Skin of body (tissue), 2 donors: ENCODE measurements around the gene MIEF1. TPM values are rescaled to one million over a fixed set of nuclear protein-coding genes. Genes with fewer than 3 reads are reported as not detected.

ENCODE experiments used
- DNase-seq: peaks from one replicate; lab custom pipeline; 2025; lab: John Stamatoyannopoulos, UW
- total RNA-seq: library from RNA; depleted of rRNA; stranded (reverse); fragments of >200 nt; gene quantifications from one replicate; pipeline ENCODE4 v1.2.3, GENCODE V29; 2014

Gene MIEF1
- total RNA-seq, 1 donor from 2014 or later: 10.7 TPM

DNA sequence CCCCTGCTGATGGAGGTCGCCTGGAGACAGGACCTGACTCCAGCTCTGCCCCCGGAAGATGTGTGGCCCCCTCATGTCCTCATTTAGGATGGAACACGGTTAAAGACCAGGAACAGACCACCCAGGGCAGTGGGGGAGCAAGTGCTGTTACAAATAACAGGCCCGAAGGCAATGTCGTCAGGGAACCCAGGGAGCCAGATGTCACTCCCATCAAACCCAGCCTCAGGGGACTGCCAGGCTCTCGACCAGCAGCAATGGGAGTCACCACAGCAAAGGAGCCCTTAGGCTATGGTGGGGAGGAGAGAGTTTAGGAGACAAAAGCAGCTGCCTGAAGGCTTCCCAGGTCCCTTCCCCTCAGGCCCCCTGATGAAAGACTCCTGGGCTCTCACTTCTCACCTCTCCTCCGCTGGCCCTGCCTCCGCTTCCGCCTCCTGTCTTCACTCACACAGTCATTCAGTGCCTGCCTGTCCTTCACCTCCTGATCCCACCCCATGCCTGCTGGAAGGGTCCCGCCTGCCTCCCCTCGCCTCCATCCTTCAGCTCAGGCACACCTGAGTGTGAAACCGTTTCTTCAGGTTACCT, 26.1 kb downstream of the MIEF1 start:
- DNase-seq: no peak

DNA sequence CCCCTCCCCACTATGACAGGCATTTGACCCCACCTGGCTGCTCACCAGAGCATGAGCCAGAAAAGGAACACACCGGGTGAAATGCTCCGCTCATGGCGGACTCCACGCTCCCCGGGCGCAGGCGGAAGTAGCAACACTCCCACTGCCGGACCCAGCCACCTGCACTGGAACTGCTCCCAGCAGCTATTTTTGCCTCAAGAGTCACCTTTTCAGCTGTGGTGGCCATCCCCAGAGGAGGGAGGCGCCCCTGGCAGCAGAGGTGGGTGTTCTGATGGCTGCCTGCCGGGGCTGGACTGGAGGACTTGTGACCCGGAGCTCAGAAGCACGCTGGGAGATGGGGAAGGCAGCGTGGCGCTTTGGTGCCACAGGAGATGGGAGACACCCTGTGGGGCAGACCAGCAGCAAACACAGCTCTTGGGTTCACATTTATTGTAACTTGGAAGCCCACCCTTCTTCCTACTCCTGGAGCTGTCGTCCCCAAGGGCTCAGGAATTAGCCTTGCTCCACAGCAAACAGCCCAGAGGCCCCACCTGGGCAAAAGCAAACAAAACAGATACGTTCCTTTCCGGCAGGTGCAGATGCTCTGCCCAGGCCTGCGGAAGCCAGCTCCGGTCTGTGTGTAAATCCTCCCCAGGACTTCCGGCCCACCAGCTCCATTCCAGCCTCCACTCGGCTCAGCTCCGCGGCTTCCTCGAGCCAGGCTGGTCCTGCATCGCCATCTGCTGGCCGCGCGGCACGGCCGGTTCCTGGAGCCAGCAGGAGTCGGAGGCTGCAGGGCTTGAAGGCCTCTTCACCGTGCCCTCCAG, 26.8 kb downstream of the MIEF1 start:
- peak; percentile 87 for DNase-seq

DNA sequence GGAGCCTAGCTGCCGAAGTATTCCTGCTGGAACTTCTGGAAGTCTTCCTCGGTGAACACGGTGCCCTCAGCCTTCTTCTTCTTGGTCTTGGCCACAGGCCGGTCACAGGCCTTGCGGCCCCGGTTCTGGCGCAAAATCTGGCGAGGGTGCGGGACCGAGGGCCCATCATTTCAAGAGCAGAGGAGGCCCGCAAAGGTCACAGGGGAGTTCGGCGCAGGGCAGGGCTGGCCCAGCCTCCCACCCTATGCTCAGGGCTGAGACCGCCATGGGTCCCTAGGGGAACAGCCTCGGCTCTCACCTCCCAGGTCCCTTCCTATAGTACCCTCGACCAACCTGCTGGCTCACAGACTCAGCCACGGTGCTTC, 27.4 kb downstream of the MIEF1 start:
- no peak for DNase-seq

DNA sequence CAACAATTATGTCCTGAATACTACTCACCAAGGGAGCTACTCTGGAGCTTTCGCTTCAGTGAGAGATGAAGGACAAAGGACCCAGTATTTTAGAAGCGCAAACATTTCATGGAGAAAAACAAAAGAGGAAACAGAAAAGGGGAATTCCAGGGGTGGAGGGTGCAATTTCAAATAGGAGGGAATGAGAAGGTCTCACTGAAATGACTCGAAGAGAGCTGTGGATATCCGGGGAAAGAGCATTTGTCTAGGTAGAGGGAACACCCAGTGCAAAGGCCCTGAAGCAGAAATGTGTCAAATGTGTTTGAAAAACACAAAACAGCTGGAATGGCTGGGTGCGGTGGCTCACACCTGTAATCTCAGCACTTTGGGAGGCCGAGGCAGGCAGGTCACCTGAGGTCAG, 28.0 kb downstream of the MIEF1 start:
- DNase-seq: no peak

DNA sequence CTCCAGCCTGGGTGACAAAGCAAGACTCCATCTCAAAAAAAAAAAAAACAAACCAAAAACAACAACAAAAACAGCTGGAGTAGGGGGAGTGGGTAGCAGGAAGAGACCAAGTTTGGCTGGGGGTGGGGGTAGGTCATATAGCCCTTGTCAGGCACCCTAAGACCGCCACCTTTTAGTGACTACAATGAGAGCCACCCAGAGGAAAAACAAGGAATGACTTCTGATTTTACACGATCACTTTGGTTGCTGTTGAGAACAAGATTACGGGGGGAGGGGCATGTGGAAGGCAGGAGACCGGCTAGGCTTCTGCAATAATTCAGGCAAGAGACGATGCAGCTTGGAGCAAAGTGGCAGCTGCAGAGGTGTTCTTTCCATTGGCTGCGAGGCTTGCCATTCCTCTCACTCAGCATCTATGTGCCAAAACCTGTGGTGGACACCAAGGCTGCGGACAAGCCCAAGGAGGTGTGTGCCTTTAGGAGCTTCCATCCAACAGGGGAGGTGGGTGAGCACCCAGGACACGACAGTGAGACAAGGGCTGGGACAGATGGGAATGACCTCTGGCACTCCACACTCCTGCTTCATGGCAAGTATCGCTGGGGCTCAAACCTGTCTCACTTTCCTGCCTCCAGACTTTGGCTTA, 28.7 kb downstream of the MIEF1 start:
- DNase-seq: no peak

GRCh38 chr22:39532215-39533073, 30.4 kb downstream of the MIEF1 start, which contains the start of gene RPS19BP1:
Gene RPS19BP1, minus strand, starts transcription at chr22:39532748. Its CDS starts 10 bp downstream, at chr22:39532738.
- DNase-seq: peak; percentile 98

GRCh38 chr22:39534092-39534506, 32.0 kb downstream of the MIEF1 start:
- DNase-seq: peak; percentile 3

DNA sequence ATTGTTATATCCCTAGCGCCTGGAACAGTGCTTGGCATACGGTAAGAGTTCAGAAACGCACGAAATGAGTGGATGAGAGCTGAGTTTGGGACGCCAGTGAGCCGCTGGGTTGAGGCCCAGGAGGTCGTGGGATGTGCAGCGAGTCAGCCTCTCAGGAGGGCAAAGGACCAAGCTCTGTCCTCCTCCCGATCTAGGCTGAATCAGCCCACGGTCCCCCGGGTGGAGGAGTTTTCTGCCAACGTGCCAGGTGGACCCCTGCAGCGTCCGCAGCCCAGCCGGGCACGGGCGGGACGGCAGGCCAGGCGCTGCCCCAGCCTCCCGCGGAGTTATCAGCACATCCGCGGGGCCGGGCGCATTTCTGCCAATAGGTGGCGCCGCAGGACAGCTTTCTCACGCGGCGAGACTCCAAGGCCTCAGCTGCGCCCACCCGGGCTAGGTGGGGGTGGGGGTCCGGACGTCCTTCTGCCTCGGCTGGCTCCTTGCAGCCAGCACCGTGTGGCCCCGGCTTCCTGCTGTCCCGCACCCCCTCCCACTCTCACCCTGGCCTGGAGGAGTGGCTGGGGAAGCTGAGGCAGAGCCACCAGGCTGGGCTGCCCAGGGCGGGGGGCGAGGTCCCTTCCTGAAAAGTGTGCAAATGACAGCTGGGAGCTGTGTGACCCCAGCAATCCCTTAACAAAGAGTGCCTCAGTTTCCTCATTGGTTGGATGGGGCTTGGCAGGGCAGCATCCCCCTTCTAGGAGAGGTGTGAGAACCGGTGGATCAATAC, 32.7 kb downstream of the MIEF1 start:
- peak; percentile 9 for DNase-seq

DNA sequence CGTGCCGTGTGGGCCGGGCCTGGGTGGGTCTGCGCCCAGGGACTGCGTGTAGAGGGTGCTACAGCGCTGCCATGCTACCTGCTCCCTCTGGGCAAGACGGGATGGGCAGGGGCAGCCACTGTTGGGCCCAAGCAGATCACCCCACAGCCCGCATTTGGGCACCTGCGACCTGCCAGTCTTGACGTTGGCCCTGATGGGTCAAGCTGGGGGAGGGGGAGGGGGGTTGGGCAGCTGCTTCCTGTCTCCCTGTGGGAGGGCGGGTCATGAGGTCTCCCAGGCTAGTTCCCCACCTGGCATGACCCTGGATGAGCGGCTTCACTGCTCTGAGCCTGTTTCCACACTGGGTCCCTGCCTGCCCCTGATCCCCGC, 33.3 kb downstream of the MIEF1 start:
- DNase-seq: no peak

DNA sequence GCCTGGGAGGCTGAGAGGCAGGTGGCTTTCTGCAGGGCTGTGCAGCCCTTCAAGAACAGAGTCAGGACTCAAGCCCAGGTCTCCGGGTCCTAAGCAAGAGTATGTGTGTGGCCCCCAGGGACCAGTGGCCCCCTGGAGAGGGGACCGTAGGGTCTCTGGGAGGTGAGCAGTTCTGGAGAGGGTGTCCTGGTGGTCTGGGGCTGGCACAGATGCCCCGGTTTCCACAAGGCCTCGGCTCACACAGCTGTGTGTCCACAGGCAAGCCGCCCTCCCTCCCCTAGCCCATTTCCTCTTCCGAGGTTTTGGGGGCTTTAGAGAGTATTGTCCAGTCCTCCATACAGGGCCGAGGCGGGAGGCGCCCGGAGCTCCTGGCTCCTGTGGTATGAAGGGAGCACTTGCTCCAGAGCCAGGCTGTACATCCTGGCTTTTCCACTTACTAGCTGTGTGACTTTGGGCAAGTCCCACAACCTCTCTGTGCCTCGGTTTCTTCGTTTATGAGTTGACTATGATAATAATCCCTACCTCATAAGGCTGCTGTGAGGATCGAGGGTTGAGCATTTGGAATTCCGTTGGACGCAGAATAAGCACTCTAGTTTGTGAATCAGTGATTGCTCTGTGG, 33.9 kb downstream of the MIEF1 start:
- DNase-seq: no peak

- DNase-seq: no peak
Measured at GRCh38 chr22:39536711-39537110, 34.6 kb downstream of the MIEF1 start.

DNA sequence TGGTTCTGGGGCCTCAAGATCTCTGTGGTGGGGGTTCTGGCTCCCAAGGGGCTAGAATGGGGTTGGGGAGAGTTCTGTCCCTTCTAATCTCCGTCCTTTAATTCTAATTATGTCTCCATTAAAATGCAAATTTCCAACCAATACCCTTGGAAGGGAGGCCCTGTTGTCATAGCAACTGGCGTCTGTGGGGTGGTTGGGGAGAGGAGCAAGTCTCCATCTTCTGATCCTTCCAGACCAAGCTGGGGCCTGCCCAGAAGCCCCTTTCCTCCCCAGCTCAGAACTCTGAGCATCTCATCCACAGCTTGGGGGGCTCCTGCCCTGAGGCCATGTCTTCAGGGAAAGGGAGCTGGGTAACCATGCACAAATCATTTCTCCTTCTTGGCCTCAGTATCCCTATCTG, 35.9 kb downstream of the MIEF1 start:
- no peak for DNase-seq

GRCh38 chr22:39543095-39543494, 41.0 kb downstream of the MIEF1 start:
- no peak for DNase-seq

DNA sequence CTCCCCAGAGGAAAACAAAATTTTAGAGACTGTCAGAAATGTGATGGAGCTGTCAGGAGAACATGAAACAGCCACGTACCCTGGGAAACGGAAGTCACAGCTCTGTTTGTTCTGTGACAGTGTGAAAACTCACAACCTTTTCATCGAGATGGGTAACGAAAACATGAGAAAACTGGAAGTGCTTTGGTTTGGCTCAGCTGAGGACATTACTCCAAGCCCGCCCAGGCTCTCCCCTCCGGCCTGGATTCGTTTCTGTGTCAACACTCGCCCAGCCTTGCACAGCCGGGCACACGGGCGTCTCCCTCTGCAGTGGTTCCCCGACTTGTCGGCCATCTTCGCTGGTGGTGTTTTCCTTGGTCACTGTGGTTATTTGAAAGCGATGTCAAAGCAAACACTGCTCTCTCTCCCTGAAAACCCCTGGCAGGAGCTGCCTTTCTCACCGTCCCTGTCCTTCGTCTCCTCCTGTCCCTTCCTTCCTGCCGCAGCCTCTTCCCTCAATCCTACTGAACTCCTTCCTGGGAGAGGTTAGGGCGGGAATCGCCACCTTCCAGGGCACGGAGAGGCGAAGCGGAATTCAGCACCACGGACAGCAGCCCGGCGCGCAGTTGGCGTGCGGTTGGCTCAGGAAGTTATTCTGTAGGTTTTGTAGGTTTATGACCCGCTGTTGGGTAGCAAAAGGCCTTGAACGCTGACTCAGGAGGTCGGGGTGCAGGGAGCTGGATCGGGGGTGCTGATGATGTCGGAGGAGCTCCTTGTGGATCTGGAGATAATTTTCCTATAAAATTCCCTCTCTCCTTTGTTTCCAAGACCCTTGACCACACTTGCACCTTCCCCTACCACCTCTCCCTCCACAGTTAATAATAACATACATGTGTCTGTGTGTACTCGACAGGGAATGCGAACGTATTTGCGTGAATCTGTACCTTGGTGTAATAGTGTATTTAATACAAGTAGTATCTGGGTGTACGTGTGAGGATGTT, 43.6 kb downstream of the MIEF1 start:
- peak; percentile 14 for DNase-seq

GRCh38 chr22:39546889-39547586, 44.9 kb downstream of the MIEF1 start:
- no peak for DNase-seq

- no peak for DNase-seq
Measured at GRCh38 chr22:39547587-39547947, 45.5 kb downstream of the MIEF1 start.

DNA sequence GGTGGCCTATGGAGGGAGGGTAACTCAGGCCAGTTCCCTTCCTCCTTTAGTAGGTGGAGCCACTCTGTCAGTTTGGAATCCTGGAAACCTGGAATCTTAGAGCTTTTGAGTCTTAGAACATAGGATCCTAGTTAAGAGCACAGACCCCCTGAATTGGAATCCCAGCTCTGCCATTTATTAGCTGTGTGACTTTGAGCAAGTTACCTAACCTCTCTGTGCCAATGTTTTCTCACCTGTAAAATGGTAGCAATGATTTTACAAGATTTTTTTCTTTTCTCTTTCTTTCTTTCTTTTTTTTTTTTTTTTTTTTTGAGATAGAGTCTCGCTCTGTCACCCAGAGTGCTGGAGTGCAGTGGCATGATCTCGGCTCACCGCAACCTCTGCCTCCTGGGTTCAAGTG, 51.3 kb downstream of the MIEF1 start:
- DNase-seq: no peak

DNA sequence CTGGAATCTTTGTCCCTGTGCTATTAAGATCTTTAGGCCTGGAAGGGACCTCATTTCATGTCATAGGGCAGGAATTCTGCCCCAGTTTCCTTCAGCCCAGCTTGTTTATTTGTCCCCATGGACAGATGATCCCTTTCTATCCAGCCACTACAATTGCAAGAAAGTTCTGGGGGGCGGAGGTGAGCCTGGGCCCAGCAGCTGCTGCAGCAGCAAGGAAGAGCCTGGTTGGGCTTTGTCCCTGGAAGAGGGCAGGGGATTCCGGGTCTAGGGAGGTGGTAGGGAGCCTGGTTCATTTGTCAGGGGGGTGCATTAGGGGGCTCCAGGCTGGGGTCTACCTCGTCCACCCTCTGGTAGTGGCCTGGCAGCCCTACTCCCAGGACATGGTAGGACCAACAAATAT, 52.1 kb downstream of the MIEF1 start:
- no peak for DNase-seq
